ENCODE measurements around the gene C19orf12. TPM values are rescaled to one million over a fixed set of nuclear protein-coding genes. Genes with fewer than 3 reads are reported as not detected.
A peak's percentile ranks its signal among the peaks of the same experiment; 100 is the strongest.

Gene C19orf12
- total RNA-seq, 3 donors from 2014 or later (not counting 1 experiment from before 2014, with no cell fraction given): 33.1 to 52.6 (median 47.5) TPM

- peak overlapping the region; percentile 77 to 84 for H3K27ac Mint-ChIP-seq
- H3K36me3 Mint-ChIP-seq: no peaks in the 10 kb centered on the region
- 89% methylated on average over 3 of the region's 7 CpGs for WGBS (ENCODE audit: insufficient coverage)
- peak overlapping the region; percentile 73 for H3K4me3 Mint-ChIP-seq
- Histone ChIP-seq H3K4me1 (ENCODE audit: control insufficient read depth, insufficient read depth, low read length) (peaks cover 18% of the 10 kb centered on the region), H3K9me3 (ENCODE audit: control insufficient read depth, insufficient read depth, low read length) (no peaks in the 10 kb centered on the region), H3K27me3 (ENCODE audit: control insufficient read depth, insufficient read depth, low read length) (no peaks in the 10 kb centered on the region), H3K36me3 (ENCODE audit: control insufficient read depth, insufficient read depth, low read length) (no peaks in the 10 kb centered on the region), H3K4me3 (ENCODE audit: low read length) (no peak overlapping the region), H3K27ac (ENCODE audit: low read length) (no peak overlapping the region)
- intact Hi-C loops (cut with micrococcal nuclease): no loop called here
- no peaks in the 10 kb centered on the region for H3K9me3 Mint-ChIP-seq
- H3K4me1 Mint-ChIP-seq: peaks cover 38 to 48% of the 10 kb centered on the region in 2 donors
- DNase-seq: no peak
- no peak for TF ChIP-seq CTCF (IDR thresholded peaks at IDR 0.05)
- no peak for ATAC-seq
- H3K27me3 Mint-ChIP-seq (ENCODE audit: low read depth in 2 of 2): no peaks in the 10 kb centered on the region
These were observed 64.2 kb downstream of the C19orf12 start for GRCh38 chr19:29650772-29651387.

Other genes starting within 250 kb of the C19orf12 start
- gene VSTM2B, start 189.3 kb downstream of the C19orf12 start, total RNA-seq: not detected
- gene POP4, start 109.0 kb downstream of the C19orf12 start, total RNA-seq: 10 to 100 TPM; 46.4 to 60.1 (median 46.4) TPM
- 10 to 100 TPM; 53.0 to 81.8 (median 53.8) TPM for gene PLEKHF1, start 49.8 kb downstream of the C19orf12 start, total RNA-seq
- 1 to 10 TPM; 2.6 to 6.7 (median 2.9) TPM for gene CCNE1, start 96.7 kb upstream of the C19orf12 start, total RNA-seq
- 10 to 100 TPM; 66.8 to 72.8 (median 68.4) TPM for gene URI1, start 227.0 kb upstream of the C19orf12 start, total RNA-seq